Suprapubic skin (tissue), 3 donors: ENCODE data around the gene USP35.
"Not testable (repeated sequence)": the region's sequence is repeated elsewhere in the genome, so short reads cannot be mapped to it uniquely, and the experiment has no call there.

ENCODE experiments used
- CTCF ChIP-seq, 2 donors: fragments of 200-600 bp in 1 of 2; fragments of 450-650 bp in 1 of 2; sonication (generic) in 1 of 2; IDR thresholded peaks; one replicate each; pipeline ENCODE4 v1.5.1; 2016 to 2019; ENCODE audit warnings: antibody characterized with exemption in 2 of 2, mild to moderate bottlenecking in 1 of 2, moderate library complexity in 1 of 2
- POLR2A ChIP-seq, 2 donors: fragments of 450-650 bp; IDR thresholded peaks; one replicate each; pipeline ENCODE4 v1.6.1; 2017; ENCODE audit warnings: antibody characterized with exemption in 2 of 2, mild to moderate bottlenecking in 2 of 2, moderate library complexity in 2 of 2

GRCh38 chr11:78175862-78176261, 12.9 kb upstream of the USP35 start:
- TF ChIP-seq CTCF, POLR2A (IDR thresholded peaks at IDR 0.05): not testable (repeated sequence)
